HepG2 (cell line): ENCODE results near the gene ACADS. TPM values are rescaled to one million over a fixed set of nuclear protein-coding genes. Genes with fewer than 3 reads are reported as not detected.

Experiments used
- BRCA1 ChIP-seq: sonication (generic); formaldehyde crosslinking; IDR thresholded peaks from 2 replicates; pipeline ENCODE4 v1.4.0; 2020; ENCODE audit warnings: missing genetic modification reagents
- CERS6 ChIP-seq: sonication (generic); formaldehyde crosslinking; IDR thresholded peaks from 2 replicates; pipeline ENCODE4 v1.5.0; 2020; ENCODE audit warnings: missing genetic modification reagents
- E2F2 ChIP-seq: sonication (generic); formaldehyde crosslinking; IDR thresholded peaks from 2 replicates; pipeline ENCODE4 v1.4.0; 2020; ENCODE audit warnings: missing genetic modification reagents, borderline replicate concordance
- FOXP4 ChIP-seq: sonication (generic); formaldehyde crosslinking; IDR thresholded peaks from 2 replicates; pipeline ENCODE4 v1.4.0; 2020; ENCODE audit warnings: missing genetic modification reagents
- GABPB1 ChIP-seq: IDR thresholded peaks from 2 replicates; pipeline ENCODE4 v1.6.1; 2016; ENCODE audit warnings: mild to moderate bottlenecking, missing genetic modification reagents, moderate library complexity, missing compliant biosample characterization
- GLI4 ChIP-seq: sonication (generic); formaldehyde crosslinking; IDR thresholded peaks from 2 replicates; pipeline ENCODE4 v1.5.1; 2020; ENCODE audit warnings: missing genetic modification reagents, mild to moderate bottlenecking, moderate library complexity, borderline replicate concordance
- HOXA9 ChIP-seq: sonication (generic); formaldehyde crosslinking; IDR thresholded peaks from 2 replicates; pipeline ENCODE4 v1.8.1; 2022; ENCODE audit warnings: missing genetic modification reagents, mild to moderate bottlenecking, moderate library complexity, borderline replicate concordance
- IKZF4 ChIP-seq: sonication (generic); formaldehyde crosslinking; IDR thresholded peaks from 2 replicates; pipeline ENCODE4 v1.5.1; 2020; ENCODE audit warnings: borderline replicate concordance, mild to moderate bottlenecking, low read depth, missing genetic modification reagents; ENCODE audit errors: not compliant biosample characterization
- PHF8 ChIP-seq: sonication (generic); formaldehyde crosslinking; IDR thresholded peaks from 2 replicates; pipeline ENCODE4 v1.5.0; 2020; ENCODE audit warnings: missing genetic modification reagents
- POGZ ChIP-seq: sonication (generic); formaldehyde crosslinking; IDR thresholded peaks from 2 replicates; pipeline ENCODE4 v1.4.0; 2020; ENCODE audit warnings: mild to moderate bottlenecking, missing genetic modification reagents
- RBM22 ChIP-seq: fragments of 200-400 bp; formaldehyde crosslinking; optimal IDR thresholded peaks from 2 replicates; pipeline ENCODE3; 2017; ENCODE audit warnings: mild to moderate bottlenecking, low read length, moderate library complexity
- RCOR2 ChIP-seq: IDR thresholded peaks from 2 replicates; pipeline ENCODE4 v1.6.1; 2016; ENCODE audit warnings: missing biosample characterization, missing genetic modification reagents
- SATB2 ChIP-seq: sonication (generic); formaldehyde crosslinking; IDR thresholded peaks from 2 replicates; pipeline ENCODE4 v1.5.0; 2020; ENCODE audit warnings: missing genetic modification reagents
- SMAD3 ChIP-seq: sonication (generic); formaldehyde crosslinking; IDR thresholded peaks from 2 replicates; pipeline ENCODE4 v1.4.0; 2020; ENCODE audit warnings: missing genetic modification reagents
- TGIF2 ChIP-seq: IDR thresholded peaks from 2 replicates; pipeline ENCODE4 v1.6.1; 2016; ENCODE audit warnings: control low read depth, missing compliant biosample characterization
- TOPORS ChIP-seq: sonication (generic); formaldehyde crosslinking; IDR thresholded peaks from 2 replicates; pipeline ENCODE4 v1.8.0; 2023; ENCODE audit warnings: mild to moderate bottlenecking, missing genetic modification reagents
- ZKSCAN8 ChIP-seq: IDR thresholded peaks from 2 replicates; pipeline ENCODE4 v1.6.1; 2016; ENCODE audit warnings: borderline replicate concordance, missing genetic modification reagents, missing compliant biosample characterization
- ZNF121 ChIP-seq: sonication (generic); formaldehyde crosslinking; IDR thresholded peaks from 2 replicates; pipeline ENCODE4 v1.5.0; 2020; ENCODE audit warnings: mild to moderate bottlenecking, missing genetic modification reagents
- ZNF251 ChIP-seq: sonication (generic); formaldehyde crosslinking; IDR thresholded peaks from 2 replicates; pipeline ENCODE4 v1.9.0; 2021; ENCODE audit warnings: mild to moderate bottlenecking, missing genetic modification reagents
- ZNF414 ChIP-seq: sonication (generic); formaldehyde crosslinking; IDR thresholded peaks from 2 replicates; pipeline ENCODE4 v1.5.0; 2020; ENCODE audit warnings: missing genetic modification reagents
- ZNF547 ChIP-seq: sonication (generic); formaldehyde crosslinking; IDR thresholded peaks from 2 replicates; pipeline ENCODE4 v1.5.1; 2020; ENCODE audit warnings: mild to moderate bottlenecking, missing genetic modification reagents
- ZNF747 ChIP-seq: sonication (generic); formaldehyde crosslinking; IDR thresholded peaks from 2 replicates; pipeline ENCODE4 v1.8.1; 2023; ENCODE audit warnings: missing genetic modification reagents, mild to moderate bottlenecking, borderline replicate concordance
- ZNF772 ChIP-seq: sonication (generic); formaldehyde crosslinking; IDR thresholded peaks from 2 replicates; pipeline ENCODE4 v1.5.0; 2020; ENCODE audit warnings: mild to moderate bottlenecking, missing genetic modification reagents
- polyA plus RNA-seq, 8 experiments: library from polyadenylated mRNA; depleted of rRNA in 3 of 8; stranded (reverse) in 7 of 8; unstranded in 1 of 8; fragments of >200 nt; fragmentation: Illumina TruSeq in 4 of 8; extraction: Trizol in 4 of 8; gene quantifications; 2 replicates each; pipeline versions ENCODE4 v1.2.1 to v1.2.3, GENCODE V29; 2011 to 2016; ENCODE audit warnings: low read depth in 4 of 8, missing spikeins in 1 of 8, mixed read lengths in 1 of 8; ENCODE audit not compliant: insufficient read depth in 1 of 8
- total RNA-seq, 5 experiments: library from RNA; depleted of rRNA; stranded (reverse); fragments of >200 nt; fragmentation: Illumina TruSeq; extraction: Trizol; gene quantifications; 2 replicates each; pipeline ENCODE4 v1.2.3, GENCODE V29; 2016; ENCODE audit warnings: low read depth in 1 of 5

Gene ACADS
- total and polyA plus RNA-seq, 2 of the 13 experiments (the other 11 are each of a cell fraction or from before 2014, with no cell fraction given), result 17.4 to 27.7 TPM

- TF ChIP-seq CERS6 (CRISPR knock-in tag) (no peak), GABPB1 (peak; percentile 96), ZNF747 (CRISPR knock-in tag) (0 out of 2 replicates have a peak, but pooled peaks have one; percentile 46), BRCA1 (CRISPR knock-in tag) (0 out of 2 replicates have a peak, but pooled peaks have one; percentile 17), HOXA9 (peak; percentile 29; the same call in 1 of the 2 replicates), RCOR2 (CRISPR knock-in tag) (no peak), POGZ (CRISPR knock-in tag) (peak; percentile 56), ZNF251 (CRISPR knock-in tag) (no peak), E2F2 (0 out of 2 replicates have a peak, but pooled peaks have one; percentile 22), ZNF121 (CRISPR knock-in tag) (peak; percentile 31; the same call in 1 of the 2 replicates), PHF8 (CRISPR knock-in tag) (peak; percentile 78), ZNF547 (CRISPR knock-in tag) (peak; percentile 67), ZNF414 (CRISPR knock-in tag) (no peak), SATB2 (no peak), TGIF2 (CRISPR knock-in tag) (no peak; the same call in 1 of the 2 replicates), TOPORS (CRISPR knock-in tag) (peak; percentile 83; the same call in 1 of the 2 replicates), FOXP4 (CRISPR knock-in tag) (peak; percentile 70; the same call in 1 of the 2 replicates), GLI4 (0 out of 2 replicates have a peak, but pooled peaks have one; percentile 4), ZNF772 (CRISPR knock-in tag) (peak; percentile 51; the same call in 1 of the 2 replicates), SMAD3 (peak; percentile 17; the same call in 1 of the 2 replicates), RBM22 (no peak), ZKSCAN8 (CRISPR knock-in tag) (no peak; the same call in 1 of the 2 replicates), IKZF4 (peak; percentile 70)
Observed at GRCh38 chr12:120686690-120687577, 38.7 kb upstream of the ACADS start, which contains the start of gene MLEC (continued).
